Prostate gland (tissue), 2 donors: ENCODE data around the gene APPBP2. TPM values are rescaled to one million over a fixed set of nuclear protein-coding genes. Genes with fewer than 3 reads are reported as not detected.
A peak's percentile ranks its signal among the peaks of the same experiment; 100 is the strongest.
"Not testable (repeated sequence)": the region's sequence is repeated elsewhere in the genome, so short reads cannot be mapped to it uniquely, and the experiment has no call there.

Experiments
- DNase-seq: peaks from one replicate; pipeline ENCODE4 v3.0.0-alpha.2; 2019; ENCODE audit warnings: low spot score
- H3K27ac ChIP-seq, 2 donors: fragments of 200-600 bp; sonication (generic); 2 replicates each; pipeline ENCODE4 v1.5.1; 2017 to 2019
- H3K27me3 ChIP-seq: fragments of 200-600 bp; sonication (generic); replicated peaks from 2 replicates; pipeline ENCODE4 v1.5.1; 2019; ENCODE audit not compliant: insufficient read depth
- H3K36me3 ChIP-seq, 2 donors: fragments of 200-600 bp; sonication (generic); 1 replicate in 1 of 2; 2 replicates in 1 of 2; pipeline versions ENCODE4 v1.5.1 to v1.8.1; 2017 to 2019
- H3K4me1 ChIP-seq: fragments of 200-600 bp; sonication (generic); replicated peaks from 2 replicates; pipeline ENCODE4 v1.5.1; 2019
- H3K4me3 ChIP-seq, 2 donors: fragments of 200-600 bp; sonication (generic); 2 replicates each; pipeline ENCODE4 v1.5.1; 2017 to 2019
- H3K9me3 ChIP-seq: fragments of 200-600 bp; sonication (generic); 2 replicates; pipeline ENCODE4 v1.5.1; 2017
- POLR2A ChIP-seq: fragments of 450-650 bp; IDR thresholded peaks from one replicate; pipeline ENCODE4 v1.6.1; 2016; ENCODE audit warnings: antibody characterized with exemption, mild to moderate bottlenecking
- POLR2AphosphoS5 ChIP-seq: sonication (generic); formaldehyde crosslinking; IDR thresholded peaks from one replicate; pipeline ENCODE4 v1.6.1; 2017; ENCODE audit warnings: antibody characterized with exemption
- WGBS: methylation state at CpG from one replicate; pipeline ENCODE4 v1.1.5; 2018; 5-methylcytosine and 5-hydroxymethylcytosine counted together
- intact Hi-C: fragments of 100-400 bp; cut with DNase I; formaldehyde crosslinking; loops from one replicate; pipeline ENCODE4 v1.14.2; 2022
- total RNA-seq, 2 donors: library from RNA; depleted of rRNA; stranded (reverse); fragments of >200 nt; gene quantifications; one replicate each; pipeline ENCODE4 v1.1.0, GENCODE V29; 2016
- TF ChIP-seq, protein P1 (sequence below), 4 experiments: fragments of 200-600 bp in 2 of 4; fragments of 450-650 bp in 2 of 4; sonication (generic) in 2 of 4; IDR thresholded peaks; 1 replicate in 3 of 4; 2 replicates in 1 of 4; pipeline ENCODE4 v1.5.1; 2016 to 2019; ENCODE audit warnings: antibody characterized with exemption in 4 of 4, mild to moderate bottlenecking in 2 of 4, moderate library complexity in 2 of 4

The APPBP2 gene
- total RNA-seq, 2 donors from 2014 or later, result 35.7 to 50.0 TPM

DNA sequence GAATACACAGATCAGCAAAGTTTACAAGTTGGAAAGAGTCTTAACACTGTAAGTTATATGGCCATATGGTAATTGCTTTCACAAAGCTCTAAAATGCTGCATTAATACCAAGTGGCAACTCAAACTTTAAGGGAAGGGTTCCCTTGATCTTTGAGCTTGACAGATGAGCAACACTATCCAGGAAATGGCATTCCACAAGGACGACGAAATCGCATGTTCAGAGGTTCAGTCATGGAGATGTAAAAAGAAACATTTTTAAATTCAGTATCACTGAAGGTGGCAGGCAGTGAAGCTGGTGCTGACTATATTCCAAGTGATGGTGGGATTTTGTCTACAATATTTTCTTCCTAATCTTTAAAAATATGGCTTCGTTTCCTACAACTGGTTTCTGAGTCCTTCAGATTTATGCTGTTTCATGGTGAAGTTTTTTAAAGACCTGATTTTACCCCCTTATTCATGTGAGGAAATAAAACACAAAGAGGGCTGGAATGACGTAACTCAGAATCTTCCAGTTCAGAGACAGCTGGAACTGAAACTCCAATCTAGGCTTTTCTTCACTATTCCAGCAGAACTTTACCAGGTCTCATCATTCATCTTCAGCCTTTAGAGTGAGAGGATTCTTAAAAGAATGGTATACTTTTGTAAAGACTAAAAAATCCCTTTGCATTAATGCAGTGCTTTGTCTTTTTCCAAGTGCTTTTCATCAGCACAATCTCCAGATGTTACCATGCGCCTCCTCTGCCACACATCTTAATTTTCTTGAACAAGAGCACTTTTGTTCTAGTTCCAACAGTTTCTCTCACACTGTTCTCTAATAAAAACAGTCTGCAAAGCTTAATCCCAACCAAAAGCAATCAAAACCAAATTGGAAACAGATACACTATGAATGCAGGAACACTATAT is 83.5 kb downstream of the APPBP2 start:
- no peak overlapping the region for H3K27ac ChIP-seq
- intact Hi-C loops, result no loop called here
- no peak overlapping the region for H3K4me3 ChIP-seq
- H3K9me3 ChIP-seq, result no peaks in the 10 kb centered on the region
- H3K27me3 ChIP-seq, result no peaks in the 10 kb centered on the region
- DNase-seq, result no peak
- no peaks in the 10 kb centered on the region for H3K4me1 ChIP-seq
- no peak for TF ChIP-seq POLR2AphosphoS5
- peaks cover 0 to 5% of the 10 kb centered on the region in 2 donors for H3K36me3 ChIP-seq
- 41% methylated on average over 6 of the region's 6 CpGs for WGBS

DNA sequence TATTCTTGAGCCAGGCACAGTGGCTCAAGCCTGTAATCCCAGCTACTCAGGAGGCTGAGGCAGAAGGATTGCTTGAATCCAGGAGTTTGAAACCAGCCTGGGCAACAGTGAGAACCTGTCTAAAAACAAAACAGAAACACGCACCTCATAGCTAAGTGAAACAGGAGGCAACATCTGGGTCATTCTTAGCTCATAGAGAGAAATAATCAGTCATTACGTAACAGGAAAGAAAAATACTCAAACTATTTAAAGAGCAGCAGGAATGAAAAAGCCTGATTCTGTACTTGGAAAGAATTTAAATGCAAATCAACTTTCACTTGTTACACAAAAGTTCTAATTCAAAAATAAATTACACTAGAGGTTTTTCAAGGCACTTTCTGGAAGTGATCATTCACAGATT is 86.5 kb downstream of the APPBP2 start:
- Histone ChIP-seq H3K27ac (no peak overlapping the region), H3K27me3 (no peaks in the 10 kb centered on the region), H3K36me3 (no peaks in the 10 kb centered on the region), H3K9me3 (no peaks in the 10 kb centered on the region), H3K4me1 (no peaks in the 10 kb centered on the region), H3K4me3 (no peak overlapping the region)
- intact Hi-C loops, result loop anchor here (5.0 to 10.0 kb wide), 4 partner anchors 205 to 402 kb away; partner anchors contain the start of gene CA4
- WGBS, result 40% methylated on average over 2 of the region's 2 CpGs
- no peak for DNase-seq
- no peak for TF ChIP-seq POLR2AphosphoS5
- no peak for TF ChIP-seq POLR2A
- TF ChIP-seq, protein P1, sequence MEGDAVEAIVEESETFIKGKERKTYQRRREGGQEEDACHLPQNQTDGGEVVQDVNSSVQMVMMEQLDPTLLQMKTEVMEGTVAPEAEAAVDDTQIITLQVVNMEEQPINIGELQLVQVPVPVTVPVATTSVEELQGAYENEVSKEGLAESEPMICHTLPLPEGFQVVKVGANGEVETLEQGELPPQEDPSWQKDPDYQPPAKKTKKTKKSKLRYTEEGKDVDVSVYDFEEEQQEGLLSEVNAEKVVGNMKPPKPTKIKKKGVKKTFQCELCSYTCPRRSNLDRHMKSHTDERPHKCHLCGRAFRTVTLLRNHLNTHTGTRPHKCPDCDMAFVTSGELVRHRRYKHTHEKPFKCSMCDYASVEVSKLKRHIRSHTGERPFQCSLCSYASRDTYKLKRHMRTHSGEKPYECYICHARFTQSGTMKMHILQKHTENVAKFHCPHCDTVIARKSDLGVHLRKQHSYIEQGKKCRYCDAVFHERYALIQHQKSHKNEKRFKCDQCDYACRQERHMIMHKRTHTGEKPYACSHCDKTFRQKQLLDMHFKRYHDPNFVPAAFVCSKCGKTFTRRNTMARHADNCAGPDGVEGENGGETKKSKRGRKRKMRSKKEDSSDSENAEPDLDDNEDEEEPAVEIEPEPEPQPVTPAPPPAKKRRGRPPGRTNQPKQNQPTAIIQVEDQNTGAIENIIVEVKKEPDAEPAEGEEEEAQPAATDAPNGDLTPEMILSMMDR (IDR thresholded peaks at IDR 0.05), result no peak

DNA sequence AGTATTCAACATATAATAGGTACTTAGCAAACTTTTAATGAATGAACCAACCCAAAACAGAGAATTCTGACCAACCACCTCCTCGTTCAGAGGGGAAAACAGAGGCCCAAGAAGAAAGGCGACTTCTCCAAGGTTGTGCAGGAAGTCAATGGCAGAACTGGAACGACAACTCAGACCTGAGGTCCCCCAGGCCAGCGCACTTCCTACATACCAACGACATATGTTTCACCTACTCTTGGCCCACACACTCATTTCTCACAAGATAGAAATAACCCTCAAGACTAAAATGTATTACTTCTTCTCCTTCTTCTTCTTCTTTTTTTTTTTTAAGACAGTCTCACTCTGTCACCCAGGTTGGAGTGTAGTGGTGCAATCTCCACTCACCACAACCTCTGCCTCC is 89.4 kb downstream of the APPBP2 start:
- Histone ChIP-seq H3K4me1 (no peaks in the 10 kb centered on the region), H3K9me3 (no peaks in the 10 kb centered on the region), H3K27me3 (no peaks in the 10 kb centered on the region), H3K36me3 (no peaks in the 10 kb centered on the region), H3K27ac (no peak overlapping the region), H3K4me3 (no peak overlapping the region)
- DNase-seq, result no peak
- WGBS, result 51% methylated on average over 5 of the region's 5 CpGs
- intact Hi-C loops, result loop anchor here (5.0 to 10.0 kb wide), 4 partner anchors 204 to 399 kb away; partner anchors contain the start of gene CA4
- TF ChIP-seq POLR2A (no peak), POLR2AphosphoS5 (no peak)
- TF ChIP-seq, protein P1 (IDR thresholded peaks at IDR 0.05), result no peak

DNA sequence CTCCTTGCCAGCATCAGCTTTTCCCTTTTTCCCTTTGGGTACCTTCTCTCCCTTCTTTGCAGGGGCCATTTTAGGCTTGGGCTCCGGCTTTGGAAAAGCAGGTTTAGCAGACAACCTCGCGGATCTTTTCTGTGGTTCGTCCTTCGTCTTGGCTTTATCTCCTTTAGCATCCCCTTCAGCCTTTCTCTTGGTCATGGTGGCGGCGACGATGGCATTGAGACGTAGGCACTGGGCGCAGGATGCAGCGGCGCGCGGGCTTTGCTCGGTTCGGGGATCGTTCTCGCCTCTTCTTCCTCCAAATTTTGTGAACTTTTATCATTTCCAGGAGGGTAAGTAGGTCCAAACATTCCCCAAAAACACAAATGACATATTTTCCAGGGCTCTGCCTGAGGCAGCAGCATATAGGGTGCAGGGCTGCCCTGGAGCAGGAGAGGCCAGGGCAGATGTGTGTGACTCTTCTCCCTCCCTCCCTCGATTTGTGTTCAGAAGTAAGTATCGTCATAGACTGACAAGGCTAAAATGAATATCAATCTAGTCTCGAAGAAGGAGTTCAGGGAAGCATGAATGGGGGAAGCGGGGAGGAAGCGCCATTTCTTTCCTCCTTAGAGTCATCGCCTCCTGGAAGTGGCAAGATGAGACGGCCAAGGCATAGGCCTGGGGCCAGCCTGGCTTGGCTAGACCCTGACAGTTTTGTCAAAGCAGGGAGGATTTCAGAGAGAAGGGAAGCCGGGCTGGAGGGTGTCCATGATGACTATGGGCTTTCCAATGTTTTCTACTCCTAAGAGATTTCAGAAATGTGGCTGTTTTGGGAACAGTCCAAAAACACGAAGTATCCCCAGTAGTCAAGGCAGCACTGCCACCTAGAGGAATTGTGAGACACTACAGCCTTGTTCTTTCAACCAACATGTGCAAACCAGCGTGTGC is 90.5 kb downstream of the APPBP2 start:
- no peaks in the 10 kb centered on the region for H3K27me3 ChIP-seq
- intact Hi-C loops, result loop anchor here (5.0 to 10.0 kb wide), 4 partner anchors 203 to 398 kb away; partner anchors contain the start of gene CA4
- 73% methylated on average over 28 of the region's 28 CpGs for WGBS
- peak; percentile 77 for DNase-seq
- H3K4me3 ChIP-seq, result no peak overlapping the region
- H3K27ac ChIP-seq, result no peak overlapping the region
- H3K36me3 ChIP-seq, result no peaks in the 10 kb centered on the region
- no peaks in the 10 kb centered on the region for H3K4me1 ChIP-seq
- H3K9me3 ChIP-seq, result no peaks in the 10 kb centered on the region
- TF ChIP-seq POLR2A, result no peak
- TF ChIP-seq POLR2AphosphoS5, result peak; percentile 75
- TF ChIP-seq, protein P1 (IDR thresholded peaks at IDR 0.05), result peak; percentile 65 to 94 (median 92)

DNA sequence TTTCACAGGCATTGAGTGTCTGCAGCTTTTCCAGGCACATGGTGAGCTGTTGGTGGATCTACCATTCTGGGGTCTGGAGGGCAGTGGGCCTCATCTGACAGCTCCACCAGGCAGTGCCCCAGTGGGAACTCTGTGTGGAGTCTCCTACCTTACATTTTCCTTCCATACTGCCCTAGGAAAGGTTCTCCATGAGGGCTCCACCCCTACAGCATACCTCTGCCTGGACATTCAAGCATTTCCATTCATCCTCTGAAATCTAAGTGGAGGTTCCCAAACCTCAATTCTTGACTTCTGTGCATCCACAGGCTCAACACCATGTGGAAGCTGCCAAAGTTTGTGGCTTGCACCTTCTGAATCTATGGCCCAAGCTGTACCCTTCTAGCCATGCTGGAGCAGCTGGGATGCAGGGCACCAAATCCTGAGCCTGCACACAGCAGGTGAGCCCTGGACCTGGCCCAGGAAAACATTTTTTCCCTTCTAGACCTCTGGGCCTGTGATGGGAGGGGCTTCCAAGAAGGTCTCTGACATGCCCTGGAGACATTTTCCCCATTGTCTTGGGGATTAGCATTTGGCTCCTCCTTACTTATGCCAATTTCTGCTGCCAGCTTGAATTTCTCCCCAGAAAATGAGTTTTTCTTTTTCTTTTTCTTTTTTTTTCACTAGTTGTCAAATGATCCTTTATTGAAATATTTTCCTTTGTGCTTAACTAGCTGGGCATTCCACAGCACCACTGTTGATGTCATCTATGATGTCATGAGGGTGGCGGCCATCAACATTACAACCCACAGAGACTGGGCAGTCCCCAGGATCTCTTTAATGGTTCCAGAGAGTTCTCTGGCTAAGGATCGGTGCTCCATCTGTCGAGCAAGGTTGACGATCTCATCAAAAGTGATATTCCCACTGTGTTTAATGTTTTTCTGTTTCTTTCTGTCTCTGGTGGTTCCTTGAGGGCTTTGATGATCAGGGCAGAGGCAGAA is 92.7 kb downstream of the APPBP2 start:
- not testable (repeated sequence) for H3K27me3 ChIP-seq, H3K4me1 ChIP-seq, H3K36me3 ChIP-seq, H3K4me3 ChIP-seq, H3K27ac ChIP-seq, DNase-seq, H3K9me3 ChIP-seq
- intact Hi-C loops, result loop anchor here (10.0 kb wide), 2 partner anchors 211 to 289 kb away; partner anchors contain the start of gene CA4
- 93% methylated on average over 4 of the region's 4 CpGs for WGBS

DNA sequence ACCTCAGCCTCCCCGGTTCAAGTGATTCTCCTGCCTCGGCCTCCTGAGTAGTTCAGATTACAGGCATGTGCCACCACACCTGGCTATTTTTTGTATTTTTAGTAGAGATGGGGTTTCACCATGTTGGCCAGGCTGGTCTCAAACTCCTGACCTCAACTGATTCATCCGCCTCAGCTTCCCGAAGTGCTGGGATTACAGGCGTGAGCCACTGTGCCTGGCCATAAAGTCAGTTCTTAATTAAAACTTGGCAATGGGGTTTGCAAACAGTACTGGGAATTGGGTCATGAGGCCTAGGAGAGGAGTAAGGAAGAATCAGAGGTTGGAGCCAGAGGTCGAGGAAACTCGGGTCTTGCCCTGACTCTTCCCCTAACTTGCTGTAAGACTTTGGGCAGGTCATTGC is 95.5 kb downstream of the APPBP2 start:
- not testable (repeated sequence) for H3K27me3 ChIP-seq, H3K36me3 ChIP-seq, H3K4me1 ChIP-seq, H3K4me3 ChIP-seq, DNase-seq, H3K9me3 ChIP-seq, H3K27ac ChIP-seq
- WGBS, result 97% methylated on average over 7 of the region's 7 CpGs
- intact Hi-C loops, result loop anchor here (10.0 kb wide), 2 partner anchors 214 to 286 kb away; partner anchors contain the start of gene CA4

DNA sequence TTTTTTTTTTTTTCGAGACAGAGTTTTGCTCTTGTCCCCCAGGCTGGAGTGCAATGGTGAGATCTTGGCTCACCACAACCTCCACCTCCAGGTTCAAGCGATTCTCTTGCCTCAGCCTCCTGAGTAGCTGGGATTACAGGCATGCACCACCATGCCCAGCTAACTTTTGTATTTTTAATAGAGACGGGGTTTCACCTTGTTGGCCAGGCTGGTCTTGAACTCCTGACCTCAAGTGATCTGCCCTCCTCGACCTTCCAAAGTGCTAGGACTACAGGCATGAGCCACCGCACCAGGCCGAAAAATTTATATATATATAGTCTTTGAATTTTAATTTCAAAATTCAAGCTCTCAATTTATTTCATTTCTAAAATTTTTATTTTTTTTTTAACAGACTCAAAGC is 97.6 kb downstream of the APPBP2 start:
- H3K27ac ChIP-seq, H3K27me3 ChIP-seq, H3K9me3 ChIP-seq, DNase-seq, H3K4me1 ChIP-seq, H3K4me3 ChIP-seq, intact Hi-C loops, H3K36me3 ChIP-seq: not testable (repeated sequence)
- 88% methylated on average over 6 of the region's 6 CpGs for WGBS
